ENCODE data around the gene HTR3B.
"Not testable (repeated sequence)": the region's sequence is repeated elsewhere in the genome, so short reads cannot be mapped to it uniquely, and the experiment has no call there.

Gene HTR3B

DNA sequence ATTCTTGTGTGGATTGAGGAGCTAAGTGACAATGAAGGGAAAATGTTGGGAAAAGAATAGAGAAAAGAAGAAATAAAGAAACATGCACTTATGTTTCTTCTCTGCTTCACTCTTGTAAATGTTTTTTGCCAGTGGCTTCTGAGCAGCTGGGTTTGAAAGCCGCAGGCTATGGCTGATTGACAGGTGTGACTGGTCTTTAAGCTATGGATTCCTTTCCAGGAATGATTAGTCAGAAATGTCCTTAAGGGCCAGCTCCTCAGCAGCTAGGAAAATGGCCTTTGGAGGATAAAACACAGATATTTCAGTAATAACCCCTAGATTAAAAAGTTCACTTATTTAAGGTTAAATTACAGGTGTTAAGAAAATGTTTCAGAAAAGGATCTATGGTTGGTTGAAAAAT lies 22.7 kb upstream of the HTR3B start:
- in situ Hi-C loops (cut with MboI; ENCODE audit: low sequenced_read_pairs): no loop called here

- in situ Hi-C loops (cut with MboI; ENCODE audit: low sequenced_read_pairs): no loop called here
Measured at GRCh38 chr11:113884361-113884836, 20.2 kb upstream of the HTR3B start.

DNA sequence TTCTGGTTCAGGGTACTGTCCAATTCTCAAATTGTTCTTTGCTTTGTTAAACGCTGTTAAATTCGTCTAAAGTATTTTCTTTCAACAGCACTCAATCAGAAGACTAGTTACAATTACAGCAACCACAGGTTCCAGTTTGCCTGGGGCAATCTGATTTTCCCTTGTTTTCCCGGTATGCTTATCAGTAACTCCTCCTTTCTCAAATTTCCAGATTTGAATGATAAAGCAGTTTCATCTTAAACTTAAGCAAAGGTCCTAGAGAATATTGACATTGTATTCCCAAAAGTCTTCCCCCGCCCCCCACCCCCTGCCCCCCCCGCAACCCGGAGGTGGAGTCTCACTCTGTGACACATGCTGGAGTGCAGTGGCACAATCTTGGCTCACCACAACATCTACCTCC lies 18.7 kb upstream of the HTR3B start:
- in situ Hi-C loops (cut with MboI; ENCODE audit: low sequenced_read_pairs): no loop called here

DNA sequence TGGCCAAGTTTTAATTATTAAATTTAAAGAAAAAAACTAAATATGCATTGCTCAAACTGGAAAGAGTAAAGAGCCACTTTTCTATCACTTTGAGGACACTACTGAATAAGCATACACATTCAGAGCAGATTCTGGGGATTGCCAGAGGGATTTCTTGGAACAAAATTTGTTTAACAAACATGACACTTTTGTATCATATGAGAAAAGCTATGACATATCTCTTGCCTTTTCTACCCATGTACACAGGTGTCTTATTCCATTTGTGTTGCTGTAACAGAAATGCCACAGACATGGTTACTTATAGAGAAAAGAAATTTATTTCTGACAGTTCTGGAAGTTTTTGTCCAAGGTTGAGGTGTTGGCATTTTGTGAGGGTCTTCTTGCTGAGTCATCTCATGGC lies 15.7 kb upstream of the HTR3B start:
- in situ Hi-C loops (cut with MboI; ENCODE audit: low sequenced_read_pairs): no loop called here

GRCh38 chr11:113894421-113894996 lies 10.1 kb upstream of the HTR3B start:
- in situ Hi-C loops (cut with MboI; ENCODE audit: low sequenced_read_pairs): no loop called here

DNA sequence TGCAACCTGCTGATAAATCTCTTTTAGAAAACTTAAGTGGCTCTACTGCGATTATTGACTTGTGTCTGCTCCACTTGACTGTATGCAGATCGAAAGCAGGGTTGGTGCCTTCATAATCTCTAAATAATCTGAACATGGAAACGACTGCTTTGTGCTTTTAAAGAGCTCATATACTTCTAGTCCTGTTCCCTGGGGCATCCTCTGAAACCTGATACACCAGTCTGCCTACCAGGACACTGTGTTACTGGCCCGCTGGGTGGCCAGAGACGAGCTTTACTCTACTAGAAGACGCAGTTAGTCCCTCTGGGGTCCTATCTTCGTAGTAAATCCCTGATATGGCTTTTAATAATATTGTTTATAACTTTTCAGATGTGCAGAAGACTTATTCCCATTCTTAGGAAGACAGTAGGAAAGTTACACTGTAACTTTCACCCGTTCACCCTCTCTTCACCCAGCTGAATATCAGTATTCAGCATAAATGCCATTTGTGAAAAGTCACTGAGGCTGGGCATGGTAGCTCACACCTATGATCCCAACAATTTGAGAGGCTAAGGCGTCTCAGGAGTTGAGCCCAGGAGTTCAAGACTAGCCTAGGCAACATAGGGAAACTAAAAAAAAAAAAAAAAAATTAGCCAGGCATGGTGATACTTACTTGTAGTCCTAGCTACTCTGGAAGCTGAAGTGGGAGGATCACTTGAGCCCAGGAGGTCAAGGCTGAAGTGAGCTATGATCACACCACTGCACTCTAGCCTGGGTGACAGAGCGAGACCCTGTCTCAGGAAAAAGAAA lies 9.0 kb upstream of the HTR3B start:
- in situ Hi-C loops (cut with MboI; ENCODE audit: low sequenced_read_pairs): no loop called here

DNA sequence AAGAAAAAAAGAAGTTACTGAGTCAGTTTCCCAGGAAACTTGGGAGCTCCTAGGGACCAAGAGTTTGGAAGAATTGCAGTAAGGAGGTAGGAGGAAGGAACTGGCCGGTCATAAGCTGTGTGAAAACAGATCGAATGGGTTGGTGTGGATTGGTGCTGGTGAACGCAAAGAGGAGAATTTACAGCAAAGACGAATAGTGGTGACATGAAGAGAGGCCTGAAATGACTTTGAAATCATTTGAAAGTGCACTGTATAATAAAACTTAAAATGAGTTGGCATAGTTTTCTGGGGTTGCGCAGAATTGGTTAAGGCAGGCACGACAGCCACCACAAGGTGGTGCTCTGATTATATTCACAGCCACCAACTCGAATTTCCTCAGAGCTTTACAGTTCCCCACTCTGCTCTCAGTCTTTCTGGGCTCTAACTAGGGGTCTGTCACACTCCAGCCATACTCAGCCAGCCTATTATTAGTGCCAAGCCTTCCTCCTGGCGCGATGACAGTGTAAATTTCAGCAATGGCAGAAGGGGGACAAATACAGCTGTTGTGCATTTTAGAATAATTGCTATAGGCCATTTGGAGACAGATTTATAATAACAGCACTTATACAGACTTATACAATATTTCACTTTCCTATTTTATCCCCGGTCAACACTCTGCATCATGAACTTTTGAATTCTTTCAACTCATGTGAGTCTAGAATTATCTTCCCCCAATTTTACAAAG lies 8.3 kb upstream of the HTR3B start:
- in situ Hi-C loops (cut with MboI; ENCODE audit: low sequenced_read_pairs): no loop called here

DNA sequence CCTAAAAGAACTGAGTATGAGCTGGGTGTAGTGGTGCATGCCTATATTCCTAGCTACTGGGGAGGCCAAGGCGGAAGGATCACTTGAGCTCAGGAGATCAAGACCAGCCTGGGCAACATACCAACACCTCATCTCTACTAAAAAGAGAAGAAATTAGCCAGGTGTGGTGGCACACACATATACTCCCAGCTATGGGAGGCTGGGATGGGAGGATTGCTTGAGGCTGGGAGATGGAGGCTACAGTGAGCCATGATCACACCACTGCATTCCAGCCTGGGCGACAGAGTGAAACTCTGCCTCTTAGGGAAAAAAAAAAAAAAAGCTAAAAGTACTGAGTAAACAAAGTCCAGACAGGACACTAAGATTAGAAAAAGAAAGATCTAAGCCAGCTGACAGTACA lies 3.5 kb upstream of the HTR3B start:
- in situ Hi-C loops (cut with MboI; ENCODE audit: low sequenced_read_pairs): no loop called here

- in situ Hi-C loops (cut with MboI; ENCODE audit: low sequenced_read_pairs): no loop called here
Measured at GRCh38 chr11:113906038-113906437, 1.4 kb downstream of the HTR3B start.

- in situ Hi-C loops (cut with MboI; ENCODE audit: low sequenced_read_pairs): no loop called here
Measured at GRCh38 chr11:113906516-113906915, 1.9 kb downstream of the HTR3B start.

DNA sequence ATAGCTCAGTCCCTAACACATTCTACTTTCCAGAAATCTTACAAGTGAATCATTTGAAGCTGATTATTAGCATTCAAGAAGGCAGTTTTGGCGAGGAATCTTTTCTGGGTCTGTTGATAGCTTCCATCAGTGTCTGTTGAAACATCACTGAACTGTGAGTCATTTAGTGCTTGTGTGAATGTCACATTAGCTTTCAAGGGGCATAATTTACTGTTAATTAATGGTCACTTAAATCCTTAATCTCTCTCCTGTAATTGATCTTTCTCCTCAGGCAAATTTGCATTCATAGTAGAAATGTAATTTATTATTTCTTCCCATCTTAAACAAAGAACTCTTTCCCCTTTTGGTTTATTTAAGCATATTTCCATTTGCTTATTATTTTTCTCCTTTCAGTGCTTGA lies 2.6 kb downstream of the HTR3B start:
- in situ Hi-C loops (cut with MboI; ENCODE audit: low sequenced_read_pairs): no loop called here

DNA sequence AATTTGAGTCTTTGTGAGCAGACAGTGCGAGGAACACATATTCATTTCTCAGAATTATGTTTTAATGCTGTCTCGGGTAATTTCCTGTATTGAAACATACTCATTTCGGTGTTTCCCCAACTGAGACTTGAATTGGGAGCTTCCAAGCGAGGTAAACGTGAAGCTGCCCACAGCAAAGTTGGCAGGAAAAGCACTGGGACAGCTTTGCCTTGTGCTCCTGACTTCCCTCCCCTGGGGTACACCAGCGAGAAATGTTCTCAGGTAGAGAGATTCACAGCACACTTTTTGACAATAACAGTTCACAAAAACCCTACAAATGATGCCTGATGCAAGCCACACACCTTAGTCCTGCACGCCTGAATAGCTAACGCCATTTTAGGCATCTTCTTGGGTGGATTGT lies 3.1 kb downstream of the HTR3B start:
- in situ Hi-C loops (cut with MboI; ENCODE audit: low sequenced_read_pairs): no loop called here

GRCh38 chr11:113908098-113908497 lies 3.5 kb downstream of the HTR3B start:
- in situ Hi-C loops (cut with MboI; ENCODE audit: low sequenced_read_pairs): no loop called here

GRCh38 chr11:113911491-113911890 lies 6.9 kb downstream of the HTR3B start:
- in situ Hi-C loops (cut with MboI; ENCODE audit: low sequenced_read_pairs): not testable (repeated sequence)

DNA sequence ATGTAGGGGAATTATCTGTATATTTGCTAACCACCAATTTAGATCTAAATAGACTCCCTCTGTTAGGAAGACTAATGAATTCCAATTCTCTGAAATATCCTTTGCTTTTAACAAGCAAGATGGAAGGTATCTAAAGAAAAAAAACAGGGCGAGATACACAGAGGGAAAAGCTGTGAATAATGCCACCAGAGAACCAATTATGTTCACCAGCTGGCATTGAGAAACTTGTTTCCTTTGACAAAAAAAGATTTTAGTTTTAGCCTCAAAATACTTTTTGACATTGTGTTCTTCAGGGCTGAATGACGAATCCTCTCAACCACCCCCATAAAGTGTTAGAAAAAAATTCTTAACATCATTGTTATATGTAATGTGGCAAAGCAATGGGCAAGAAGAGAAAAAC lies 19.0 kb downstream of the HTR3B start:
- in situ Hi-C loops (cut with MboI; ENCODE audit: low sequenced_read_pairs): no loop called here

- in situ Hi-C loops (cut with MboI; ENCODE audit: low sequenced_read_pairs): no loop called here
Measured at GRCh38 chr11:113926273-113927197, 21.9 kb downstream of the HTR3B start.

DNA sequence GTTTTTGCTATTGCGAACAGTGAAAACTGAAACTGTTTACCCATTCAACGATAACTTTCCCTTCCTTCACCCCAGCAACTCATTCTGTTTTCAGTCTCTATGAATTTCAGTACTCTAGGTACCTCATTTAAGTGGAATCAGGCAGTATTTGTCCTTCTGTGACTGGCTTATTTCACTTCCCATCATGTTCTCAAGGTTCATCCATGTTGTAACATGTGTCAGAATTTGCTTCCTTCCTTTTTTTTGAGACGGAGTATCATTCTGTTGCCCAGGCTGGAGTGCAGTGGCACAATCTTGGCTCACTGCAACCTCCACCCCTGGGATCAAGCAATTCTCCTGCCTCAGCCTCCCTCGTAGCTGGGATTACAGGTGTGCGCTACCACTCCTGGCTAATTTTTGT lies 23.7 kb downstream of the HTR3B start:
- in situ Hi-C loops (cut with MboI; ENCODE audit: low sequenced_read_pairs): no loop called here

DNA sequence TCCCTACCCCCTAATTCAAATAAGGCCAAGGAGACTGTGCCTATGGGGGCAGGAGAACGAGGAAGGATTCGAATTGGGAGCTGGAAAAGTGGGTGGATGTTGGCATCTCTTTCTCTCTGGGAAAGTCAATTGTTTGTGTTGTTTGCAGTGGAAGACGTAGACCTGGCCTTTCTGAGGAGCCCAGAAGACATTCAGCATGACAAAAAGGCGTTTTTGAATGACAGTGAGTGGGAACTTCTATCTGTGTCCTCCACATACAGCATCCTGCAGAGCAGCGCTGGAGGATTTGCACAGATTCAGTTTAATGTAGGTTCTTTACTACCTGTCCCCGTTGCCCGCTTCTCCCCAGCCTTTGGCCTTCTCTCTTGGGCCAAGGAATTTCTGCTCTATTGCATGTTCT lies 28.2 kb downstream of the HTR3B start:
- in situ Hi-C loops (cut with MboI; ENCODE audit: low sequenced_read_pairs): no loop called here

- in situ Hi-C loops (cut with MboI; ENCODE audit: low sequenced_read_pairs): not testable (repeated sequence)
Measured at GRCh38 chr11:113934193-113934592, 29.6 kb downstream of the HTR3B start.

DNA sequence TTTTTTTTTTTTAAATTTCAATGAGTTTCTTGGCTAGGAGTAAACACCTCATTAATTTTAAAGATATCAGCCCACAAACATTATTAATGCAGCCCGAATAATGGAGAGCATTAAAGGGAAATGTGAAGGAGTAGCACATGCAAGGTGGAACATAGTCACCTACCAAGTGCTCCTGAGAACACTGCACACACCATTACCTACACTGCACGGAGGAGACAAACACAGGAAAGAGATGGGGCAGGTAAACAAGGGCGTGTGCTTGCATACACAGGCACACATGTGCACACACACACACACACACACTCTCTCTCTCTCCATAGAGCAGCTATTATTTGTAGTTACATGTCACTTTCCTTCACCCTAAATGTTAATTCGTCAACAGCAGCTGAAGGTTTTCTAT lies 30.2 kb downstream of the HTR3B start:
- in situ Hi-C loops (cut with MboI; ENCODE audit: low sequenced_read_pairs): no loop called here

DNA sequence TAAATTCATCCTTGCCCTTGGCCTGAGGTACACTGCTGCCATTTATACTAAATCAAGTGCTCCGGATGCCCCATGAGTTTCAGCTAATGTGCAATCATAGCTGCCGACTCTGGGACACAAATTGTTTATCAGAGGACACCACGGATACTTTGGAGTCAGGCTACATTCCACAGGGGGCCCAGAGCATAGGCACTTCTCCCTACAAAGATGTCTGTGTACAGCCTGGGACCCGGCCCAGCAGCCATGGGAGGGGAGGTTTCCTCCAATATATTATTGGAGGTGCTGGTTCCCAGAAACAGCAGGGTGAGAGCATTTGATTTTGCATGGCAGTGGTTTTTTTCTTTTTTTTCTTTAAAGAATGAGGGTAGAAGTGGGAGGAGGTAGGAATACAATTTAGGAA lies 31.3 kb downstream of the HTR3B start:
- in situ Hi-C loops (cut with MboI; ENCODE audit: low sequenced_read_pairs): no loop called here

All from HL-60/S4 treated with phorbol 12-myristate 13-acetate at 8.2 ng/mL for 4 days and 3 days (cell line).